CD4-positive, alpha-beta memory T cell (primary cell): ENCODE results near the gene GAB2. TPM values are rescaled to one million over a fixed set of nuclear protein-coding genes. Genes with fewer than 3 reads are reported as not detected.
"Not testable (repeated sequence)": the region's sequence is repeated elsewhere in the genome, so short reads cannot be mapped to it uniquely, and the experiment has no call there.

ENCODE experiments used
- CTCF ChIA-PET: fragments of 350-600 bp; sonication (Branson Sonifier 250); formaldehyde crosslinking; loops from one replicate; lab custom pipeline; 2021; ENCODE audit warnings: inconsistent platforms; ENCODE audit not compliant: partially characterized antibody; lab: Charles Lee
- POLR2A ChIA-PET: fragments of 350-600 bp; sonication (Branson Sonifier 250); formaldehyde crosslinking; loops from one replicate; lab custom pipeline; 2021; ENCODE audit not compliant: partially characterized antibody; lab: Charles Lee
- DNase-seq, 5 donors: peaks; one replicate each; pipeline versions ENCODE4 v3.0.0 to v3.0.0-alpha.2; 2020 to 2022; ENCODE audit warnings: mixed read lengths in 1 of 5
- H3K27ac ChIP-seq: one replicate; pipeline ENCODE4 v1.7.0; 2013; ENCODE audit warnings: low read depth, low read length
- H3K27me3 ChIP-seq: 2 replicates; pipeline ENCODE4 v1.7.0; 2013; ENCODE audit warnings: mild to moderate bottlenecking, low read length, moderate library complexity; ENCODE audit not compliant: insufficient read depth
- H3K36me3 ChIP-seq: 2 replicates; pipeline ENCODE4 v1.7.0; 2013; ENCODE audit warnings: mild to moderate bottlenecking, low read length, moderate library complexity; ENCODE audit not compliant: insufficient read depth
- H3K4me1 ChIP-seq: 2 replicates; pipeline ENCODE4 v1.7.0; 2013; ENCODE audit warnings: mild to moderate bottlenecking, low read length, moderate library complexity; ENCODE audit not compliant: insufficient read depth
- H3K4me3 ChIP-seq, 2 donors: one replicate each; pipeline ENCODE4 v1.7.0; 2013; ENCODE audit warnings: low read length in 2 of 2, mild to moderate bottlenecking in 1 of 2
- H3K9me3 ChIP-seq, 2 donors: one replicate each; pipeline ENCODE4 v1.7.0; 2013; ENCODE audit warnings: low read length in 2 of 2, control low read depth in 1 of 2; ENCODE audit not compliant: control insufficient read depth in 1 of 2
- H3K27ac Mint-ChIP-seq, 7 donors: one replicate each; pipeline ENCODE4 v1.8.0; 2020 to 2021; ENCODE audit warnings: mixed read lengths in 7 of 7, mild to moderate bottlenecking in 6 of 7, inconsistent platforms in 3 of 7, moderate library complexity in 3 of 7
- H3K27me3 Mint-ChIP-seq, 2 donors: one replicate each; pipeline ENCODE4 v1.8.0; 2020 to 2021; ENCODE audit warnings: mixed read lengths in 2 of 2
- H3K36me3 Mint-ChIP-seq, 2 donors: one replicate each; pipeline ENCODE4 v1.8.0; 2020 to 2021; ENCODE audit warnings: mixed read lengths in 2 of 2, inconsistent platforms in 1 of 2, mild to moderate bottlenecking in 1 of 2
- H3K4me1 Mint-ChIP-seq, 4 donors: one replicate each; pipeline ENCODE4 v1.8.0; 2020 to 2021; ENCODE audit warnings: mixed read lengths in 4 of 4, mild to moderate bottlenecking in 1 of 4
- H3K4me3 Mint-ChIP-seq, 8 donors: one replicate each; pipeline ENCODE4 v1.8.0; 2020 to 2021; ENCODE audit warnings: mixed read lengths in 8 of 8, mild to moderate bottlenecking in 7 of 8, moderate library complexity in 6 of 8, inconsistent platforms in 3 of 8
- H3K9me3 Mint-ChIP-seq, 8 donors: one replicate each; pipeline ENCODE4 v1.8.0; 2020 to 2021; ENCODE audit warnings: mixed read lengths in 8 of 8, mild to moderate bottlenecking in 5 of 8, inconsistent platforms in 3 of 8, moderate library complexity in 1 of 8
- intact Hi-C: fragments of 100-400 bp; cut with micrococcal nuclease; formaldehyde crosslinking; loops from one replicate; pipeline ENCODE4 v1.15.1; 2023
- polyA plus RNA-seq, 2 donors: library from polyadenylated mRNA; unstranded; fragments of 300-500 nt; fragmentation: Illumina TruSeq; gene quantifications; one replicate each; pipeline ENCODE4 v1.2.3, GENCODE V29; 2021
- total RNA-seq, 2 experiments: library from RNA; stranded (reverse); gene quantifications; one replicate each; pipeline ENCODE4 v1.2.3, GENCODE V29; 2021

The GAB2 gene, protein sequence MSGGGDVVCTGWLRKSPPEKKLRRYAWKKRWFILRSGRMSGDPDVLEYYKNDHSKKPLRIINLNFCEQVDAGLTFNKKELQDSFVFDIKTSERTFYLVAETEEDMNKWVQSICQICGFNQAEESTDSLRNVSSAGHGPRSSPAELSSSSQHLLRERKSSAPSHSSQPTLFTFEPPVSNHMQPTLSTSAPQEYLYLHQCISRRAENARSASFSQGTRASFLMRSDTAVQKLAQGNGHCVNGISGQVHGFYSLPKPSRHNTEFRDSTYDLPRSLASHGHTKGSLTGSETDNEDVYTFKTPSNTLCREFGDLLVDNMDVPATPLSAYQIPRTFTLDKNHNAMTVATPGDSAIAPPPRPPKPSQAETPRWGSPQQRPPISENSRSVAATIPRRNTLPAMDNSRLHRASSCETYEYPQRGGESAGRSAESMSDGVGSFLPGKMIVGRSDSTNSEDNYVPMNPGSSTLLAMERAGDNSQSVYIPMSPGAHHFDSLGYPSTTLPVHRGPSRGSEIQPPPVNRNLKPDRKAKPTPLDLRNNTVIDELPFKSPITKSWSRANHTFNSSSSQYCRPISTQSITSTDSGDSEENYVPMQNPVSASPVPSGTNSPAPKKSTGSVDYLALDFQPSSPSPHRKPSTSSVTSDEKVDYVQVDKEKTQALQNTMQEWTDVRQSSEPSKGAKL
- total RNA-seq: 1 to 10 TPM; 5.5 to 6.7 TPM
- polyA plus RNA-seq: under 1 TPM; 0.05 to 0.73 TPM

DNA sequence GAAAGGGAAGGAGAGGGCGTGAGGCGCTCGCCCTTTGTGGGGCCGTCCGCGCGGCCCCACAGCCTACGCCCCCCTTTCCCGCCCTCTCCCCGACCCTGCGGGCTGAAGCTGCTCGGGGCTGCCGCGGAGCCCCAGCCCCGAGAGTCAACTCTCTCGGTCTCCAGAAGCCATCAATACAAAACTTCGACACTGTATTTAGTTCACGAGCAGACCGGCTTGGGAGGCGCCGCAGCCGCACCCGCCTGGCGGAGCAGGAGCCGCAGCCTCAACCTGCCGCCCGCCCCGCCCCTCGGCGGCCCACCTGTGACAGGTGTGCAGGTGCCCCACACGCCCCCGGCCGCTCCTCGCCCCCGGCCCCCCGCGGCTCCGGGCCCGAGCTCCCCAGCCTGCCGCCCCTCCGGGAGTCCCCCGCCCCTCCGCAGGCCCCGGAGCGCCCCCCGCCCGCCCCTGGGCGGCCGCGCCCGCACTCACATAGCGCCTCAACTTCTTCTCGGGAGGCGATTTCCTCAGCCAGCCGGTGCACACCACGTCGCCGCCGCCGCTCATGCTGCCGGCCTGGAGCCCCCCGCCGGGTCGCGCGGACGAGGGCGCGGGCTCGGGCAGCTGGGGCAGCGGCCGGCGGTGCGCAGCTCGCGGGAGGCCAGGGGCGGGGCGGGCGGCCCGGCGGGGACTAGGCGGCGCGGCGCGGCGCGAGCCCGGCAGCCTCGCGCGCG, at the start of gene GAB2:
Gene GAB2, minus strand, starts transcription at position 646 of the 713 bp plus-strand sequence. Its CDS starts 100 bp downstream, at position 546.
- Mint-ChIP-seq H3K9me3 (no peaks in the 10 kb centered on the region), H3K27me3 (peaks cover 5 to 7% of the 10 kb centered on the region in 2 donors), H3K36me3 (peaks cover 0 to 4% of the 10 kb centered on the region in 2 donors), H3K27ac (peak within 1 kb of the TSS; percentile 82 to 92 (median 89)), H3K4me1 (peaks cover 15 to 34% (median 22%) of the 10 kb centered on the region in 4 donors), H3K4me3 (peak within 1 kb of the TSS; percentile 86 to 93 (median 90))
- Histone ChIP-seq H3K27ac (peak within 1 kb of the TSS; percentile 53), H3K4me1 (peaks cover 23% of the 10 kb centered on the region), H3K4me3 (peak within 1 kb of the TSS; percentile 47 to 59), H3K27me3 (no peaks in the 10 kb centered on the region), H3K36me3 (no peaks in the 10 kb centered on the region), H3K9me3 (no peaks in the 10 kb centered on the region)
- peak; percentile 32 to 57 (median 39) for DNase-seq
- intact Hi-C loops: loop anchor here (1.0 to 2.0 kb wide), 4 partner anchors 147 to 423 kb away; partner anchors contain the start of genes ALG8, INTS4, KCTD21 and USP35
- ChIA-PET POLR2A (interaction anchor here (0.6 to 3.9 kb wide), 14 partner anchors 11 to 828 kb away, joined by 3 to 28 read pairs (median 5); partner anchors contain the start of genes ALG8, AQP11, INTS4 and KCTD21), CTCF (interaction anchor here (0.6 to 8.8 kb wide), 12 partner anchors 12 to 273 kb away, joined by 3 to 121 read pairs (median 5); partner anchors contain the start of gene NARS2)

DNA sequence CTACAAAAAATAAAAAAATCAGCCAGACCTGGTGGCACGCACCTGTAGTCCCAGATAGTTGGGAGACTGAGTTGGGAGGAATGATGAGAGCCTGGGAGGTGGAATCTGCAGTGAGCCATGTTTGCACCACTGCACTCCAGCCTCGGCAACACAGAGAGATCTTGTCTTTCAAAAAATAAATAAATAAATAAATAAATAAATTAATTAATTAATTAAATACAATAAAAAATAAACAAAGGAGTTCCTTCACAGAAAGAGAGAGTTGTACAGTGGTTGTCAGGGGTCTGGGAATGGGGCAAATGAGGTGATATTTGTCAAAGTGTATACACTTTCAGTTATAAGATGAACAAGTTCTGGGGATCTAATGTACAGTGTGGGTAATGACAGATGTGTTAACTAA, 49.8 kb upstream of the GAB2 start:
- Mint-ChIP-seq H3K27me3 (no peaks in the 10 kb centered on the region), H3K36me3 (peaks cover 21 to 25% of the 10 kb centered on the region in 2 donors), H3K4me1 (peaks cover 16 to 21% (median 19%) of the 10 kb centered on the region in 4 donors), H3K4me3 (no peak overlapping the region), H3K27ac (peak overlapping the region in 2 of 7 donors; percentile 1 to 30), H3K9me3 (peaks cover 0 to 4% (median 0%) of the 10 kb centered on the region in 8 donors)
- no peaks in the 10 kb centered on the region for H3K9me3 ChIP-seq
- intact Hi-C loops: no loop called here
- H3K4me1 ChIP-seq: peaks cover 12% of the 10 kb centered on the region
- ChIA-PET CTCF (no interaction called here), POLR2A (no interaction called here)
- DNase-seq: no peak
- H3K4me3 ChIP-seq: no peak overlapping the region
- no peaks in the 10 kb centered on the region for H3K27me3 ChIP-seq
- H3K36me3 ChIP-seq: no peaks in the 10 kb centered on the region
- no peak overlapping the region for H3K27ac ChIP-seq

DNA sequence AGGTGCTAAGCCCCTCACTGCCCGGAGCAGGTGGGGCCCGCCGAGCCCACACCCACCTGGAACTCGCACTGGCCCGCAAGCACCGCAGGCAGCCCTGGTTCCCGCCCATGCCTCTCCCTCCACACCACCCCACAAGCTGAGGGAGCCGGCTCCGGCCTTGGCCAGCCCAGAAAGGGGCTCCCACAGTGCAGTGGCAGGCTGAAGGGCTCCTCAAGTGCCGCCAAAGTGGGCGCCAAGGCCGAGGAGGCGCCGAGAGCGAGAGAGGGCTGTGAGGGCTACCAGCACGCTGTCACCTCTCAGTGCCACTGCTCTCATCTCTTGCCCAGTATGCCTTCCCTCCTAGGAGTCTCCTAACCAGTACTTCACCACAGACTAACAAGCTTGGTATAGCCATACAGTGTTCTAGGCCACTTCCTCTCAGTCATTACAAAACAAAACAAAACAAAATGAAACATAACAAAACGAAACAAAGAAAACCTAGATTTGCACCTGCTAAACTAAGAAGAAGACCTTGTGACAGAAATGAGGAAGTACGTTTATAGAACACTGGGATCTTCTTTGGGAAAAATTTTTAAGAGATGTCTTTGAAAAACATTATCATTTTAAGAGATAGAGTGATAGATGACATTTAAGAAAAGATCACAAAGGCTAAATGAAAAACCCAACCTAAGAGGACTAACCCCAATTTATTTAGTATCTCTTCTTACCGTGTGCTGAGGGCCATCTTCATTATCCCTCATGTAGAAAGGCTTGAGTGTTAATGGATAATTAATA, 47.7 kb upstream of the GAB2 start:
- POLR2A ChIA-PET: interaction anchor here (1.7 to 2.5 kb wide), 2 partner anchors 48 to 109 kb away, joined by 8 to 13 read pairs; partner anchors contain the start of genes GAB2 and NARS2
- peak; percentile 42 to 60 (median 55) for DNase-seq
- intact Hi-C loops: no loop called here

DNA sequence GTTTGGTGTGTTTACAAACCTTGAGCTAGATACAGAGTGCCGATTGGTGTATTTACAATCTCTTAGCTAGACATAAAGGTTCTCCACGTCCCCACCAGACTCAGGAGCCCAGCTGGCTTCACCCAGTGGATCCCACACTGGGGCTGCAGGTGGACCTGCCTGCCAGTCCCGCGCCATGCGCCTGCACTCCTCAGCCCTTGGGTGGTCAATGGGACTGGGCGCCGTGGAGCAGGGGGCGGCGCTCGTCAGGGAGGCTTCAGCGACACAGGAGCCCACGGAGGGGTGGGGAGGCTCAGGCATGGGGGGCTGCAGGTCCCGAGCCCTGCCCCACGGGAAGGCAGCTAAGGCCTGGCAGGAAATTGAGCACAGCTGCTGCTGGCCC, 47.2 kb upstream of the GAB2 start:
- intact Hi-C loops, H3K9me3 ChIP-seq, H3K27me3 ChIP-seq, H3K36me3 ChIP-seq, H3K4me3 ChIP-seq, H3K9me3 Mint-ChIP-seq, H3K27me3 Mint-ChIP-seq: not testable (repeated sequence)
- CTCF ChIA-PET: interaction anchor here (0.8 to 1.5 kb wide), 2 partner anchors 28 to 100 kb away, joined by 3 read pairs; no protein-coding TSS in a partner anchor
- Mint-ChIP-seq H3K36me3 (peaks cover 40% of the 10 kb centered on the region in 2 donors), H3K4me3 (peak overlapping the region in 1 of 8 donors; percentile 16), H3K27ac (peak overlapping the region in 5 of 7 donors; percentile 43 to 92 (median 56)), H3K4me1 (peaks cover 16 to 21% (median 20%) of the 10 kb centered on the region in 4 donors)
- POLR2A ChIA-PET: interaction anchor here (1.7 to 2.5 kb wide), 2 partner anchors 47 to 110 kb away, joined by 8 to 13 read pairs; partner anchors contain the start of genes GAB2 and NARS2
- Histone ChIP-seq H3K27ac (peak overlapping the region; percentile 55), H3K4me1 (peaks cover 12% of the 10 kb centered on the region)
- peak in 2 of 5 donors; percentile 1 to 4 for DNase-seq

More for the DNA sequence above, 47.7 kb upstream of the GAB2 start:
- Mint-ChIP-seq H3K36me3 (peaks cover 34 to 35% of the 10 kb centered on the region in 2 donors), H3K4me3 (peak overlapping the region; percentile 53 to 88 (median 84)), H3K4me1 (peaks cover 16 to 21% (median 20%) of the 10 kb centered on the region in 4 donors), H3K27ac (peak overlapping the region; percentile 84 to 97 (median 92)), H3K27me3 (no peaks in the 10 kb centered on the region), H3K9me3 (no peaks in the 10 kb centered on the region)
- Histone ChIP-seq H3K27ac (peak overlapping the region; percentile 55), H3K4me1 (peaks cover 12% of the 10 kb centered on the region), H3K4me3 (peak overlapping the region in 1 of 2 donors; percentile 13), H3K36me3 (no peaks in the 10 kb centered on the region), H3K27me3 (no peaks in the 10 kb centered on the region), H3K9me3 (no peaks in the 10 kb centered on the region)
- CTCF ChIA-PET: interaction anchor here (0.8 to 1.5 kb wide), 2 partner anchors 28 to 99 kb away, joined by 3 read pairs; no protein-coding TSS in a partner anchor

DNA sequence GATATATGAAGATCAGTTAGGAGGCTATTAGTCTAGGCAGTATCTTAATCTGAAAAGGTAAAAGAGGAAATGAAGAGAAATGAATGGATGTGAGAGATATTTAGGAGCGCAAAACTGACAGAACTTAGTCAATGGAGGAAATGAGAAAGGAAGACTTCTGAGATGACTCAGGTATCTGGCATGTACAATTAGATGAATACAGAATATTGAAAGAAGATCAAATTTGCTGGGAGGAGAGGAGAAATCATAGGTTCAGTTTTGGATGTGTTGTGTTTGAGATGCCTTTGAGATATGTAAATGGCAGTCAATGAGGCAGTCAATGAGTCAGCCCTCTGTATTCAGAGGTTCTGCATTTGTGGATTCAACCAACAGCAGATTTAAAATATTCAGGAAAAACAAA, 42.9 kb upstream of the GAB2 start:
- intact Hi-C loops: no loop called here
- peaks cover 50 to 68% of the 10 kb centered on the region in 2 donors for H3K36me3 Mint-ChIP-seq
- H3K4me3 Mint-ChIP-seq: no peak overlapping the region
- H3K4me3 ChIP-seq: no peak overlapping the region
- no peak overlapping the region for H3K27ac ChIP-seq
- H3K4me1 Mint-ChIP-seq: peaks cover 7 to 14% (median 13%) of the 10 kb centered on the region in 4 donors
- H3K4me1 ChIP-seq: peaks cover 3% of the 10 kb centered on the region
- H3K9me3 Mint-ChIP-seq: no peaks in the 10 kb centered on the region
- H3K27me3 ChIP-seq: no peaks in the 10 kb centered on the region
- ChIA-PET CTCF (no interaction called here), POLR2A (no interaction called here)
- peaks cover 4% of the 10 kb centered on the region for H3K36me3 ChIP-seq
- no peak for DNase-seq
- H3K27me3 Mint-ChIP-seq: no peaks in the 10 kb centered on the region
- no peaks in the 10 kb centered on the region for H3K9me3 ChIP-seq
- no peak overlapping the region for H3K27ac Mint-ChIP-seq

DNA sequence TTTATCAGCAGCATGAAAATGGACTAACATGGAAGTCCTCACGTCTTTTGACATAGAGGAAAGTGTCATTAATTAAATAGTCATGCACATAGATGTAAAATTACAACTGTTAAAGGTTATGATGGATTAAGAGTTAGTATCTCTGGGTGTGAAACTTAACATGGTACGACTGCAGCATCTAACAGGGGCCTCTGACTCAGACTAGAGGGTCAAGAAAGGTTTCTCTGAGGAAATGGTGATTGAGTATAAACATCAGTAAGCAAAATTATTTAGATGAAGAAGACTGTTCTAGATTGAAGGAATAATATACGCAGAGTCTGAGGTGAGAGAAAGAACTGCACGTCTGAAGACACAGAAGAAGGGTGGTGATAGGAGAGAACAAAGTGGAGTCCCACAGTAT, 42.1 kb upstream of the GAB2 start:
- no peaks in the 10 kb centered on the region for H3K27me3 Mint-ChIP-seq
- no peak overlapping the region for H3K4me3 ChIP-seq
- no peaks in the 10 kb centered on the region for H3K9me3 Mint-ChIP-seq
- no peaks in the 10 kb centered on the region for H3K4me1 ChIP-seq
- intact Hi-C loops: no loop called here
- peaks cover 4% of the 10 kb centered on the region for H3K36me3 ChIP-seq
- H3K36me3 Mint-ChIP-seq: peaks cover 49 to 70% of the 10 kb centered on the region in 2 donors
- DNase-seq: no peak
- H3K27ac ChIP-seq: no peak overlapping the region
- peaks cover 5 to 12% (median 10%) of the 10 kb centered on the region in 4 donors for H3K4me1 Mint-ChIP-seq
- POLR2A ChIA-PET: no interaction called here
- no peak overlapping the region for H3K4me3 Mint-ChIP-seq
- H3K9me3 ChIP-seq: no peaks in the 10 kb centered on the region
- H3K27ac Mint-ChIP-seq: no peak overlapping the region
- H3K27me3 ChIP-seq: no peaks in the 10 kb centered on the region
- CTCF ChIA-PET: no interaction called here
